WTC11 (cell line): ENCODE data around the gene DTNA.

Source experiments
- AFF4 ChIP-seq: sonication (generic); formaldehyde crosslinking; IDR thresholded peaks from 2 replicates; pipeline ENCODE4 v1.8.1; 2023; ENCODE audit warnings: mild to moderate bottlenecking, missing genetic modification reagents, borderline replicate concordance
- ATF2 ChIP-seq: sonication (generic); formaldehyde crosslinking; IDR thresholded peaks from 2 replicates; pipeline ENCODE4 v1.8.1; 2022; ENCODE audit warnings: low read depth, missing genetic modification reagents, borderline replicate concordance
- ATF3 ChIP-seq: sonication (generic); formaldehyde crosslinking; conservative IDR thresholded peaks from 2 replicates; pipeline ENCODE4 v1.8.1; 2022; ENCODE audit warnings: mild to moderate bottlenecking, missing genetic modification reagents
- CTCF ChIP-seq: fragments of 200-600 bp; IDR thresholded peaks from 2 replicates; pipeline ENCODE4 v1.8.0; 2022; ENCODE audit warnings: antibody characterized with exemption
- FOXJ3 ChIP-seq: sonication (generic); formaldehyde crosslinking; IDR thresholded peaks from 2 replicates; pipeline ENCODE4 v1.9.0; 2021; ENCODE audit warnings: missing genetic modification reagents, mild to moderate bottlenecking, borderline replicate concordance
- FOXP1 ChIP-seq: sonication (generic); formaldehyde crosslinking; IDR thresholded peaks from 2 replicates; pipeline ENCODE4 v1.8.0; 2022; ENCODE audit warnings: missing genetic modification reagents, mild to moderate bottlenecking, moderate library complexity, borderline replicate concordance
- NFE2L1 ChIP-seq: sonication (generic); formaldehyde crosslinking; IDR thresholded peaks from 2 replicates; pipeline ENCODE4 v1.8.1; 2023; ENCODE audit warnings: missing genetic modification reagents
- SOX15 ChIP-seq: fragments of 250-450 bp; sonication (Bioruptor Pico); IDR thresholded peaks from 2 replicates; pipeline ENCODE4 v1.9.0; 2021; ENCODE audit warnings: mild to moderate bottlenecking
- SP1 ChIP-seq: sonication (generic); formaldehyde crosslinking; conservative IDR thresholded peaks from 2 replicates; pipeline ENCODE4 v1.8.1; 2022; ENCODE audit warnings: missing genetic modification reagents
- USF2 ChIP-seq: sonication (generic); formaldehyde crosslinking; IDR thresholded peaks from 2 replicates; pipeline ENCODE4 v1.8.1; 2023; ENCODE audit warnings: mild to moderate bottlenecking, missing genetic modification reagents, moderate library complexity
- ZBTB43 ChIP-seq: sonication (generic); formaldehyde crosslinking; IDR thresholded peaks from 2 replicates; pipeline ENCODE4 v1.8.1; 2023; ENCODE audit warnings: mild to moderate bottlenecking, missing genetic modification reagents

- TF ChIP-seq CTCF: no peak
- no peak for TF ChIP-seq NFE2L1
- TF ChIP-seq FOXP1: no peak
- no peak for TF ChIP-seq SOX15 (CRISPR knock-in tag)
- TF ChIP-seq ATF2 (CRISPR knock-in tag): no peak
- TF ChIP-seq ZBTB43 (CRISPR knock-in tag): no peak
- no peak for TF ChIP-seq SP1 (CRISPR knock-in tag)
- TF ChIP-seq FOXJ3 (CRISPR knock-in tag): no peak
- no peak for TF ChIP-seq ATF3 (CRISPR knock-in tag)
- TF ChIP-seq USF2 (CRISPR knock-in tag): no peak
- no peak for TF ChIP-seq AFF4 (CRISPR knock-in tag)
These were observed 211.8 kb downstream of the DTNA start for GRCh38 chr18:34921811-34922385.
